GM12801 (cell line): ENCODE data around the gene VEPH1.

Source experiments
- CTCF ChIP-seq: IDR thresholded peaks from one replicate; pipeline ENCODE4 v1.5.1; 2011; ENCODE audit warnings: control low read depth; ENCODE audit not compliant: insufficient read length; ENCODE audit errors: extremely low read depth

VEPH1 gene

GRCh38 chr3:157225001-157225400 is 278.2 kb downstream of the VEPH1 start:
- no peak for TF ChIP-seq CTCF

GRCh38 chr3:157220883-157221282 is 282.3 kb downstream of the VEPH1 start:
- TF ChIP-seq CTCF = no peak

GRCh38 chr3:157220211-157220610 is 283.0 kb downstream of the VEPH1 start:
- no peak for TF ChIP-seq CTCF

- TF ChIP-seq CTCF = no peak
These were observed 284.0 kb downstream of the VEPH1 start for GRCh38 chr3:157219215-157219614.
